ENCODE measurements around the gene HSD17B12. TPM values are rescaled to one million over a fixed set of nuclear protein-coding genes. Genes with fewer than 3 reads are reported as not detected.

HSD17B12 gene
- total and polyA plus RNA-seq, 2 of the 8 experiments (the other 6 are each of a cell fraction or from before 2014, with no cell fraction given) = 46.0 to 121 TPM

- no peak for TF ChIP-seq CBX8 (IDR thresholded peaks at IDR 0.05; ENCODE audit: borderline replicate concordance, low read depth, low read length)
- TF ChIP-seq RBBP5 (IDR thresholded peaks at IDR 0.05; ENCODE audit: borderline replicate concordance, low read depth, low read length) = no peak
- no peak for TF ChIP-seq POU5F1 (IDR thresholded peaks at IDR 0.05; ENCODE audit: low read depth, low read length)
- no peak for TF ChIP-seq EGR1 (IDR thresholded peaks at IDR 0.05; ENCODE audit: borderline replicate concordance, low read depth, low read length)
- no peak for TF ChIP-seq BACH1 (IDR thresholded peaks at IDR 0.05; ENCODE audit: low read length)
- TF ChIP-seq MAFK (IDR thresholded peaks at IDR 0.05; ENCODE audit: low read depth, low read length) = no peak
- TF ChIP-seq MAX (IDR thresholded peaks at IDR 0.05) = peak; percentile 69
- peak in 1 of 2 experiments; percentile 19; a peak in 1 of 3 replicates for TF ChIP-seq POLR2A (IDR thresholded peaks at IDR 0.05; ENCODE audit: control extremely low read depth in 1 of 2, low read depth in 2 of 2, low read length in 2 of 2)
- no peak for TF ChIP-seq NRF1 (IDR thresholded peaks at IDR 0.05; ENCODE audit: low read depth, low read length)
- TF ChIP-seq RNF2 (IDR thresholded peaks at IDR 0.05; ENCODE audit: borderline replicate concordance, low read depth, low read length, missing control alignments, poor library complexity, severe bottlenecking) = no peak
- 0 out of 2 replicates have a peak, but pooled peaks have one; percentile 20 for TF ChIP-seq E2F6 (IDR thresholded peaks at IDR 0.05)
- peak; percentile 73 for TF ChIP-seq TAF1 (IDR thresholded peaks at IDR 0.05; ENCODE audit: low read depth, low read length)
- no peak for TF ChIP-seq SUZ12 (IDR thresholded peaks at IDR 0.05; ENCODE audit: low read length)
- TF ChIP-seq PHF8 (conservative IDR thresholded peaks at IDR 0.05; ENCODE audit: low read depth, low read length) = peak; percentile 64
- TF ChIP-seq ASH2L (IDR thresholded peaks at IDR 0.05; ENCODE audit: low read length) = peak; percentile 68
Observed at GRCh38 chr11:43880640-43881159, 200.2 kb downstream of the HSD17B12 start, which contains the start of gene ALKBH3 (continued).

Measured in H1 (cell line).